Measurements from ENCODE around the gene LY6G5B. TPM values are rescaled to one million over a fixed set of nuclear protein-coding genes. Genes with fewer than 3 reads are reported as not detected.

Gene LY6G5B
- total RNA-seq, 5 donors from 2014 or later (not counting 1 experiment from before 2014, with no cell fraction given), result 29.7 to 50.5 (median 40.9) TPM

DNA sequence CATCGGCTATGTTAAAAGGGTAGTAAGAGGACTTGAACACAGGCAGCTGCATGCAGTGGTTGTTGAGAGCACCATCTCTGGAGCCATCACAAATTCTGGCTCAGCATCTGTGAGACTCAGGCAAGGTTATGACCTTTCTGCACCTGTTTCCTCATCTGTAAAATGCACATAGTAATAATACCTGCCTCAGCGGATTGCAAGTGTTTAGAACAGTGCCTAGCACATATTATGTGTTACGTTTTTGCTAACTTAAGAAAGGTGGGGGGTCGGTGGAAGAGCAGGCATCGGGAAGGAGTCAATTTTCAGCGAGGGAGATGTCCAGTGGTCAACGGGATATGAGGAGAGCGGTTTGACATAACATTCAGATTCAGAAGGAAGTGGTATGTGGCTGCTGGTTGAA is 8.2 kb downstream of the LY6G5B start:
- Histone ChIP-seq H3K27me3 (replicated peaks in 1 of 2; ENCODE audit: control insufficient read depth in 2 of 2, extremely low read depth in 1 of 2, insufficient read depth in 2 of 2, low read length in 1 of 2) (no peaks in the 10 kb centered on the region), H3K4me3 (ENCODE audit: control insufficient read depth in 1 of 2, extremely low read depth in 1 of 2, low read length in 1 of 2) (no peak overlapping the region), H3K27ac (ENCODE audit: low read length) (no peak overlapping the region), H3K9me3 (no peaks in the 10 kb centered on the region), H3K4me1 (ENCODE audit: control insufficient read depth in 1 of 2, extremely low read depth in 1 of 2, insufficient read depth in 2 of 2, low read length in 2 of 2) (peaks cover 0 to 21% of the 10 kb centered on the region in 2 experiments), H3K36me3 (ENCODE audit: control insufficient read depth in 2 of 2, extremely low read depth in 1 of 2, insufficient read depth in 1 of 2, low read length in 1 of 2) (peaks cover 7 to 8% of the 10 kb centered on the region in 2 donors)
- H3K27ac Mint-ChIP-seq, result peak overlapping the region in 1 of 2 donors; percentile 5
- peaks cover 4% of the 10 kb centered on the region for H3K36me3 Mint-ChIP-seq
- ChIA-PET POLR2A (interaction anchor here in 1 of 2 donors (0.6 kb wide), 1 partner anchor 129 kb away, joined by 3 read pairs; no protein-coding TSS in a partner anchor), CTCF (no interaction called here)
- no peaks in the 10 kb centered on the region for H3K9me3 Mint-ChIP-seq
- peaks cover 16 to 23% (median 18%) of the 10 kb centered on the region in 3 donors for H3K4me1 Mint-ChIP-seq
- H3K27me3 Mint-ChIP-seq, result no peaks in the 10 kb centered on the region
- H3K4me3 Mint-ChIP-seq, result no peak overlapping the region
- WGBS (ENCODE audit: insufficient coverage), result 73% methylated on average over 8 of the region's 8 CpGs
- ATAC-seq (replicated peaks in 1 of 4) (no peak), DNase-seq (no peak)

DNA sequence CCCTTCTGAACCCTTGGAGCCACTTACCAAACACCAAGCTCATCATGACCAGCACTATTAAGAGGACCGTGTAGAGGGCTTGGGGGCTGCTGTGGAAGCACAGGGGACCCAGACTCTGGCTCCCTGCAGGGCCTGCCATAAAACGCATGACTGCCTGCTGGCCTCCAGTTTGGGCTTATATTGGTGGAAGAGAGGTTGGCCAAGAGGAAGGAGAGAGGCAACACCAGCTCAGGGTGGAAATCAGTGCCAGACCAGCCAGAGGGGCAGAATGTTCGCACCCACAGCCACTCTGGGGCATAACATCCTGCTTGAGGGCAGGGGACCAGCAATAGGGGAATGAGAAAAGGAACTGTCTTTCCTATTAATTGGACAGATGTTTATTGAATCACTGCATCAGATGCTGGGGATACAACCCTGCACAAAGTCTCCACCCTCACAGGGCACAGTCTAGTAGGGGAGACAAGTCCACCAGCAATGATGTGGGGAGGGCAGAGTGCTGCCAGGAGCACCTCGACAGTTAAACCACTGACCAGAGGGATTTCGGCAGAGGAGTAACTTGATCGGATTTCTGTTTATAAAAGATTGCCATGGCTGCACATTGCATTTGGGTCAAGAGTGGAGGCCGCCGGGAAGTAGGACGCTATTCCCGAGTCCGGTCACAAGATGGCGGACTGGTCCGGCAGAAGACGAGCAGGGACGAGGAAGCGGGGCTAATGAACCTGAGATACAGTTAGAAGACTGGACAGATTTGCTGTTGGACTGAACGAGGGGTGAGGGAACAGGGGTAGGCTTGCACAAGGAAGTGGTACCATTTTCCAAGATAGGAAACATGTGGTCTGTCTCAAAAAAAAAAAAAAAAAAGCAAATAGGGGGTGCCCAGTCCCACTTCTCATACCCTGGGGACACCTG is 10.7 kb downstream of the LY6G5B start, which contains the start of gene LY6G5C:
Gene LY6G5C, minus strand, starts transcription at position 842 of the 909 bp plus-strand sequence. Its CDS starts 694 bp downstream, at position 148.
- DNase-seq (peak in 27 of 35 experiments; percentile 20 to 76 (median 40)), ATAC-seq (replicated peaks in 1 of 4) (peak; percentile 68 to 81 (median 78))
- H3K27me3 Mint-ChIP-seq, result no peaks in the 10 kb centered on the region
- H3K4me3 Mint-ChIP-seq, result peak within 1 kb of the TSS; percentile 84 to 91 (median 86)
- H3K4me3 ChIP-seq (ENCODE audit: control insufficient read depth in 1 of 2, extremely low read depth in 1 of 2, low read length in 1 of 2), result peak within 1 kb of the TSS; percentile 49 to 64
- CTCF ChIA-PET, result interaction anchor here in 1 of 2 donors (0.5 to 0.6 kb wide), 3 partner anchors 82 to 149 kb away, joined by 3 to 6 read pairs (median 5); no protein-coding TSS in a partner anchor
- H3K4me1 Mint-ChIP-seq, result peaks cover 16 to 23% (median 18%) of the 10 kb centered on the region in 3 donors
- no peaks in the 10 kb centered on the region for H3K9me3 Mint-ChIP-seq
- H3K9me3 ChIP-seq, result no peaks in the 10 kb centered on the region
- POLR2A ChIA-PET, result no interaction called here
- H3K36me3 ChIP-seq (ENCODE audit: control insufficient read depth in 2 of 2, extremely low read depth in 1 of 2, insufficient read depth in 1 of 2, low read length in 1 of 2), result no peaks in the 10 kb centered on the region
- 17% methylated on average over 16 of the region's 17 CpGs for WGBS (ENCODE audit: insufficient coverage)
- peak within 1 kb of the TSS; percentile 5 for H3K27ac ChIP-seq (ENCODE audit: low read length)
- peak within 1 kb of the TSS; percentile 45 to 85 for H3K27ac Mint-ChIP-seq
- peaks cover 0 to 21% of the 10 kb centered on the region in 2 experiments for H3K4me1 ChIP-seq (ENCODE audit: control insufficient read depth in 1 of 2, extremely low read depth in 1 of 2, insufficient read depth in 2 of 2, low read length in 2 of 2)
- no peaks in the 10 kb centered on the region for H3K27me3 ChIP-seq (replicated peaks in 1 of 2; ENCODE audit: control insufficient read depth in 2 of 2, extremely low read depth in 1 of 2, insufficient read depth in 2 of 2, low read length in 1 of 2)
- no peaks in the 10 kb centered on the region for H3K36me3 Mint-ChIP-seq

DNA sequence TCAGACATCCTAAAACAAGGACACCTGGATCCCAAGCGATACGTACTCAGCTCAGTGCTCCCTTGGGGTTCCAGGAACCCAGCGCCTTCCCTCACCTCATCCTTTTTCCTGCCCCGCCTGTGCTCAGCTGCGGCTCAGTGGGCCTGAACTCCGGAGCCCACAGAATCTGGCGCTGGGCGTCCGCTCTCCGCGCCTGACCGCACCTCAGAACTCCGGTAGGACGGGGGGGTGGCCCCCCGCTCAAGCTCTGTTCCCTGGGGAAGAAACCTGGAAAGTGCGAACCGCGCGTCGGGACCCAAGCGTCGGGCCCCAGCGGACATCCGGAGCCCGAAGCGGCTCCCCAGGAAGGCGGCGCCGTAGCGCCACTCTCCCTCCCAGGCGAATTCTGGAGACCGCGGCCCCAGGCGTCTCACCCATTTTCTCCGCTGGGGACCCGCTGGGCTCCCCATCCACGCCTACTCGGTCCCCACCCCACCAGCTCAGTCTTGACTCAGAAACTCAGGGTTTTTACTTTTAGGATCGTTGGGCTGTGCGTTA is 11.4 kb downstream of the LY6G5B start:
- Mint-ChIP-seq H3K27ac (peak overlapping the region; percentile 45 to 85), H3K4me1 (peaks cover 16 to 23% (median 18%) of the 10 kb centered on the region in 3 donors), H3K9me3 (no peaks in the 10 kb centered on the region), H3K36me3 (peaks cover 2% of the 10 kb centered on the region), H3K4me3 (peak overlapping the region; percentile 84 to 91 (median 86)), H3K27me3 (no peaks in the 10 kb centered on the region)
- Histone ChIP-seq H3K27me3 (replicated peaks in 1 of 2; ENCODE audit: control insufficient read depth in 2 of 2, extremely low read depth in 1 of 2, insufficient read depth in 2 of 2, low read length in 1 of 2) (no peaks in the 10 kb centered on the region), H3K4me3 (ENCODE audit: control insufficient read depth in 1 of 2, extremely low read depth in 1 of 2, low read length in 1 of 2) (peak overlapping the region; percentile 49 to 64), H3K27ac (ENCODE audit: low read length) (peak overlapping the region; percentile 5), H3K9me3 (no peaks in the 10 kb centered on the region), H3K36me3 (ENCODE audit: control insufficient read depth in 2 of 2, extremely low read depth in 1 of 2, insufficient read depth in 1 of 2, low read length in 1 of 2) (peaks cover 0 to 2% of the 10 kb centered on the region in 2 donors), H3K4me1 (ENCODE audit: control insufficient read depth in 1 of 2, extremely low read depth in 1 of 2, insufficient read depth in 2 of 2, low read length in 2 of 2) (peaks cover 0 to 21% of the 10 kb centered on the region in 2 experiments)
- DNase-seq (peak in 16 of 35 experiments; percentile 12 to 60 (median 31)), ATAC-seq (replicated peaks in 1 of 4) (peak; percentile 62 to 73 (median 68))
- WGBS (ENCODE audit: insufficient coverage), result 0% methylated on average over 35 of the region's 40 CpGs
- ChIA-PET CTCF (interaction anchor here in 1 of 2 donors (0.6 kb wide), 2 partner anchors 107 to 148 kb away, joined by 5 to 6 read pairs; no protein-coding TSS in a partner anchor), POLR2A (no interaction called here)

DNA sequence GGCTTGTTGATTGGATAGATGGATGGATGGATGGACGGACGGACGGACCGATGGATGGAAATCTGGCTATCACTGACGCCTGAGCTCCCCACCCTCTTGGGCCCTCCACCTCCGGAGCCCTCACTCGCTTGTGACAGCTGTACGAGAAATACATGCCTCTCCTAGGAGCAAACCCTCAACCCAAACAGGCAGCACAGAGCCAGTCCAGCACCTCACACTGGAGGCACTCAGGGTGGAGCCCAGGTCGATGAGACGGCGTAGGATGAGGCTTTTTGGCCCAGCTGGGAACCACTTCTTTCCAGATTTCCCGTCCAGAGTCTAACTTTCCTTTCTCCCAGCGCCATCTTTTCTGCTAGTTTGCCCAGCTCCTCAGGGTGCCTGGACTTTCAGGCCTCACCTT is 13.8 kb downstream of the LY6G5B start:
- 94% methylated on average over 10 of the region's 13 CpGs for WGBS (ENCODE audit: insufficient coverage)
- H3K4me3 Mint-ChIP-seq, result no peak overlapping the region

DNA sequence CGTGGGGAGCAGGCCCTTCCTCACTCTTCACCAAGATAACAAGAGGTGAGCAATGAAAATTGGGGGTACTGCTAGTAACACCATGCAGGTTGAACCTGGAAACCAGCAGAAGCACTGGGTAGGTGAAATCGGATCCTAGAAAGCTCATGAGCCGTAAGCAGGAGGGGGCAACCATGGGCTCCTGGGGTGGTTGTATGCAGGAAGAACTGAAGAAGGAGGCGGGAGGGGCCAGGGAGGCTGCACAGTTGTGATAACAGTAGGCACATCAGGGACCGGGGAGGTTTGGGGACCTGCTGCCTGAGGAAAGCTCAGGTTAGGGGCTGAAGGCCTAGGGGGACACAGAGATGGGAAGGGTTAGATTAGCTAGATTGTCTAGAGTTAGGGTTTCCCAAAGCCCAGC is 16.7 kb downstream of the LY6G5B start:
- Histone ChIP-seq H3K27me3 (replicated peaks in 1 of 2; ENCODE audit: control insufficient read depth in 2 of 2, extremely low read depth in 1 of 2, insufficient read depth in 2 of 2, low read length in 1 of 2) (no peaks in the 10 kb centered on the region), H3K9me3 (no peaks in the 10 kb centered on the region), H3K4me3 (ENCODE audit: control insufficient read depth in 1 of 2, extremely low read depth in 1 of 2, low read length in 1 of 2) (no peak overlapping the region), H3K4me1 (ENCODE audit: control insufficient read depth in 1 of 2, extremely low read depth in 1 of 2, insufficient read depth in 2 of 2, low read length in 2 of 2) (peaks cover 0 to 6% of the 10 kb centered on the region in 2 experiments), H3K36me3 (ENCODE audit: control insufficient read depth in 2 of 2, extremely low read depth in 1 of 2, insufficient read depth in 1 of 2, low read length in 1 of 2) (peaks cover 10 to 54% of the 10 kb centered on the region in 2 donors), H3K27ac (ENCODE audit: low read length) (no peak overlapping the region)
- no peak for ATAC-seq (replicated peaks in 1 of 4)
- Mint-ChIP-seq H3K4me3 (no peak overlapping the region), H3K4me1 (peaks cover 2 to 5% (median 3%) of the 10 kb centered on the region in 3 donors), H3K36me3 (peaks cover 38% of the 10 kb centered on the region), H3K27ac (peak overlapping the region; percentile 28 to 36), H3K9me3 (no peaks in the 10 kb centered on the region), H3K27me3 (no peaks in the 10 kb centered on the region)
- ChIA-PET CTCF (no interaction called here), POLR2A (no interaction called here)
- 100% methylated on average over 3 of the region's 5 CpGs for WGBS (ENCODE audit: insufficient coverage)
- no peak for DNase-seq

More for the DNA sequence above, 13.8 kb downstream of the LY6G5B start:
- ATAC-seq (replicated peaks in 1 of 4) (no peak), DNase-seq (no peak)
- Mint-ChIP-seq H3K27me3 (no peaks in the 10 kb centered on the region), H3K4me1 (peaks cover 16 to 23% (median 18%) of the 10 kb centered on the region in 3 donors), H3K9me3 (no peaks in the 10 kb centered on the region), H3K36me3 (peaks cover 17% of the 10 kb centered on the region), H3K27ac (no peak overlapping the region)
- Histone ChIP-seq H3K27me3 (replicated peaks in 1 of 2; ENCODE audit: control insufficient read depth in 2 of 2, extremely low read depth in 1 of 2, insufficient read depth in 2 of 2, low read length in 1 of 2) (no peaks in the 10 kb centered on the region), H3K9me3 (no peaks in the 10 kb centered on the region), H3K4me1 (ENCODE audit: control insufficient read depth in 1 of 2, extremely low read depth in 1 of 2, insufficient read depth in 2 of 2, low read length in 2 of 2) (peaks cover 0 to 21% of the 10 kb centered on the region in 2 experiments), H3K27ac (ENCODE audit: low read length) (no peak overlapping the region), H3K4me3 (ENCODE audit: control insufficient read depth in 1 of 2, extremely low read depth in 1 of 2, low read length in 1 of 2) (no peak overlapping the region), H3K36me3 (ENCODE audit: control insufficient read depth in 2 of 2, extremely low read depth in 1 of 2, insufficient read depth in 1 of 2, low read length in 1 of 2) (peaks cover 3 to 25% of the 10 kb centered on the region in 2 donors)
- ChIA-PET POLR2A (no interaction called here), CTCF (no interaction called here)

DNA sequence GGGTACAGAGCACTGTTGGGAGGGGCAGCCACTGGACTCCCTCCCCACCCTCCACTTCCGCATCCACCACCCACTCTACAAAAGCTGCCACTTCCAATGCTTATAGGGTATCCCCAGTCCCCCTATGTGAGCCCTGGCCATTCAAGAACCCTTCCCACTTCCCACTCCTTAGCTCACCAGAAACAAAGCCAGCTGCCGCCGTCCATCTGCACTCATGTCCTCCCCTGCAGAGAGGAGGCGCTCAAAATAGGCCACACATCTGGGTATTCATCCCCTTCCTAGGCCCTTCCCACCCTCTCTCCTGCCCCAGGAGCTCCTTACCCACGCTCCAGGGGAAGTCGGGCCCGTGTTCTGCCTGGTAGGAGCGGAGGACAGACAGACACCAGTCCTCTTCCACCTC is 17.5 kb downstream of the LY6G5B start:
- H3K4me3 ChIP-seq (ENCODE audit: control insufficient read depth in 1 of 2, extremely low read depth in 1 of 2, low read length in 1 of 2), result no peak overlapping the region
- H3K27me3 ChIP-seq (replicated peaks in 1 of 2; ENCODE audit: control insufficient read depth in 2 of 2, extremely low read depth in 1 of 2, insufficient read depth in 2 of 2, low read length in 1 of 2), result no peaks in the 10 kb centered on the region
- Mint-ChIP-seq H3K4me3 (no peak overlapping the region), H3K27me3 (no peaks in the 10 kb centered on the region), H3K9me3 (no peaks in the 10 kb centered on the region), H3K4me1 (no peaks in the 10 kb centered on the region), H3K27ac (no peak overlapping the region), H3K36me3 (peaks cover 41% of the 10 kb centered on the region)
- DNase-seq, result no peak
- H3K4me1 ChIP-seq (ENCODE audit: control insufficient read depth in 1 of 2, extremely low read depth in 1 of 2, insufficient read depth in 2 of 2, low read length in 2 of 2), result no peaks in the 10 kb centered on the region
- POLR2A ChIA-PET, result no interaction called here
- H3K36me3 ChIP-seq (ENCODE audit: control insufficient read depth in 2 of 2, extremely low read depth in 1 of 2, insufficient read depth in 1 of 2, low read length in 1 of 2), result peaks cover 11 to 60% of the 10 kb centered on the region in 2 donors
- H3K9me3 ChIP-seq, result no peaks in the 10 kb centered on the region
- ATAC-seq (replicated peaks in 1 of 4), result no peak
- no peak overlapping the region for H3K27ac ChIP-seq (ENCODE audit: low read length)
- CTCF ChIA-PET, result no interaction called here
- 97% methylated on average over 4 of the region's 8 CpGs for WGBS (ENCODE audit: insufficient coverage)
